Umbilical cord (tissue), 2 donors: ENCODE data around the gene TTLL8. TPM values are rescaled to one million over a fixed set of nuclear protein-coding genes. Genes with fewer than 3 reads are reported as not detected.

Experiments
- DNase-seq: peaks from one replicate; pipeline ENCODE4 v3.0.0-alpha.2; 2015; ENCODE audit warnings: low spot score
- total RNA-seq: library from RNA; depleted of rRNA; stranded (reverse); fragments of >200 nt; gene quantifications from one replicate; pipeline ENCODE4 v1.2.3, GENCODE V29; 2014; ENCODE audit warnings: low replicate concordance; ENCODE audit not compliant: insufficient read depth

The TTLL8 gene
- total RNA-seq, 1 donor from 2014 or later = not detected

GRCh38 chr22:49968831-49969661, 89.1 kb downstream of the TTLL8 start:
- DNase-seq = no peak

Other genes starting within 250 kb of the TTLL8 start
- 30.6 TPM for gene BRD1, start 230.4 kb downstream of the TTLL8 start, total RNA-seq
- 10.8 TPM for gene ZBED4, start 204.5 kb downstream of the TTLL8 start, total RNA-seq
- 13.7 TPM for gene ALG12, start 139.9 kb downstream of the TTLL8 start, total RNA-seq
- gene CRELD2, start 139.7 kb downstream of the TTLL8 start, total RNA-seq = 23.8 TPM
- gene PIM3, start 97.5 kb downstream of the TTLL8 start, total RNA-seq = 11.6 TPM
- not detected for gene IL17REL, start 45.5 kb downstream of the TTLL8 start, total RNA-seq
- gene MLC1, start 27.1 kb upstream of the TTLL8 start, total RNA-seq = 0.24 TPM
- 4.8 TPM for gene MOV10L1, start 31.7 kb upstream of the TTLL8 start, total RNA-seq
- 0.96 TPM for gene PANX2, start 112.4 kb upstream of the TTLL8 start, total RNA-seq
- gene TRABD, start 127.6 kb upstream of the TTLL8 start, total RNA-seq = 20.5 TPM
- gene SELENOO, start 142.7 kb upstream of the TTLL8 start, total RNA-seq = 6.3 TPM
- gene TUBGCP6, start 186.7 kb upstream of the TTLL8 start, total RNA-seq = 30.3 TPM
- 35.6 TPM for gene HDAC10, start 193.0 kb upstream of the TTLL8 start, total RNA-seq
- 21.4 TPM for gene MAPK12, start 203.4 kb upstream of the TTLL8 start, total RNA-seq
- 4.3 TPM for gene MAPK11, start 212.1 kb upstream of the TTLL8 start, total RNA-seq
- gene PLXNB2, start 249.3 kb upstream of the TTLL8 start, total RNA-seq = 86.2 TPM